ENCODE results near the gene TICRR.

TICRR gene

DNA sequence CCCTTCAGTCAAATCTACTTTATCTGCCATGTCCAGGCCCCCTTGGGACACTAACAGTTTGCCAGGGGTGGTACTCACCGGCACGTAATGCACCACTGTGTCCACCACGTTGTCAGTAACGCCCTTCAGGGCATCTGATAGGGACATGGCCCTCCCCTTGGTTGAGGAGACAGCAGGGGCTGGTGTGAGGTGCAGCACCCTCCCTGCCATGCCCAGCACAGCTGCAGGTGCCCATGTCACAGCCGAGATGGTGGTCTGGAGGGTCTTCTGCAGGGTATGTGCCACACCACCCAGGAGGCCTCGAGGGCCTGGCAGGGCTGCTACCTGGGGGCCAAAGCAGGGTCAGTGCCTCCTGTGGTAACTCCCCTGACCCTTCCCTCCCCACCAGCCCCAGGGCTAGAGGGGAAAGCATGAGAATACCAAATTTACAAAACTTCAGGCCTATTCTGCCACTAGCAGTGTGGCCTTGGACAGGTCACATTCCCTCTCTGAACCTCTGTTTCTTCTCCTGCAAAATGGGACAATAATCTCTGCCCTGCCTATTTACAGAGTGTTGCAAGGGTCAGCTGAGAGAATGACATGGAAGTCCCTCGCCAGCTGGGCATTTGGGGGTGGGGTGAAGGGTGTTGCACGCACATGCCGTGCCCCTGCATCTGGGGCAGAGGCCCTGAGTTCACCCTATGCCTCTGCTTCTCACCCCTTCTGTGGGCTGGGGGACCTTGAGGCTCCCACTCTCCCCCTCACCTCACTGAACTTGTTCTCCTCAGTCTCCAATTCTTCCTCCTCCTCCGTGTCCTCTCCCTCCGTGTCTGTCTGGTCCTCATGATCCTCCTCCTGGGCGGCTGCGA lies 91.8 kb downstream of the TICRR start:
- no peak for DNase-seq (ENCODE audit: low read depth)
- no peak overlapping the region for H3K4me3 ChIP-seq (ENCODE audit: low read length)
- TF ChIP-seq, protein P1, sequence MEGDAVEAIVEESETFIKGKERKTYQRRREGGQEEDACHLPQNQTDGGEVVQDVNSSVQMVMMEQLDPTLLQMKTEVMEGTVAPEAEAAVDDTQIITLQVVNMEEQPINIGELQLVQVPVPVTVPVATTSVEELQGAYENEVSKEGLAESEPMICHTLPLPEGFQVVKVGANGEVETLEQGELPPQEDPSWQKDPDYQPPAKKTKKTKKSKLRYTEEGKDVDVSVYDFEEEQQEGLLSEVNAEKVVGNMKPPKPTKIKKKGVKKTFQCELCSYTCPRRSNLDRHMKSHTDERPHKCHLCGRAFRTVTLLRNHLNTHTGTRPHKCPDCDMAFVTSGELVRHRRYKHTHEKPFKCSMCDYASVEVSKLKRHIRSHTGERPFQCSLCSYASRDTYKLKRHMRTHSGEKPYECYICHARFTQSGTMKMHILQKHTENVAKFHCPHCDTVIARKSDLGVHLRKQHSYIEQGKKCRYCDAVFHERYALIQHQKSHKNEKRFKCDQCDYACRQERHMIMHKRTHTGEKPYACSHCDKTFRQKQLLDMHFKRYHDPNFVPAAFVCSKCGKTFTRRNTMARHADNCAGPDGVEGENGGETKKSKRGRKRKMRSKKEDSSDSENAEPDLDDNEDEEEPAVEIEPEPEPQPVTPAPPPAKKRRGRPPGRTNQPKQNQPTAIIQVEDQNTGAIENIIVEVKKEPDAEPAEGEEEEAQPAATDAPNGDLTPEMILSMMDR (conservative IDR thresholded peaks at IDR 0.05; ENCODE audit: low read length): no peak

DNA sequence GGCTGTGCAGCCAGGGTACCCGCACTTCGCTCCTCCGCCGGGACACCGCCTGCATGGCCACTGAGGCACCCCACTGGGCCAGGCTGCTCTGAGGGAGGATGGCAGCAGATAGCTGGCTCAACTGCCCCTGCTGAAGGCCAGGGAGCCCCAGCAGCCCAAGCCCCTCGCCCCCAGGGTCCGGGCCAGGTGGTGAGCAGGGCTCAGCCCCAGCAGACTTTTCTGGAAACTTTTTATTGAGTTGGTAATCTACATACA lies 92.4 kb downstream of the TICRR start:
- DNase-seq (ENCODE audit: low read depth): no peak
- no peak overlapping the region for H3K4me3 ChIP-seq (ENCODE audit: low read length)
- TF ChIP-seq, protein P1 (conservative IDR thresholded peaks at IDR 0.05; ENCODE audit: low read length): no peak

DNA sequence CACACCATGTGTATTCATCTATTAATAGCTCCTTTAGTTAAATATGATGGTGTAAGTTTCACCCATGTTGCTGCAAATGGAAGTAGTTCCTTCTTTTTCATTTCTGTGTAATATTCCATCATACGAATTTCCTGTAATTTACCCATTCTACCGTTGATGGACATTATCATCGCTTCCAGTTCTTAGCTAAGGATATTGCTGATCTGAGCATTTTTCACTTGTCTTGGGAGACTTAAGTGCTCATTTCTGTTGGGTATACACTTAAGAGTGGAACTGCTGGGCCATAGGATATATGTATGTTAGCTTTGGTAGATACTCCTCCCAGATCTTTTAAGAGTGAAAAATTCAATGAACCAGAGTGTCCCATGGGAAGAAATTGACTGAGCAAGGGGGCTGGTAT lies 92.9 kb downstream of the TICRR start:
- TF ChIP-seq, protein P1 (conservative IDR thresholded peaks at IDR 0.05; ENCODE audit: low read length): no peak
- DNase-seq (ENCODE audit: low read depth): no peak
- no peak overlapping the region for H3K4me3 ChIP-seq (ENCODE audit: low read length)

DNA sequence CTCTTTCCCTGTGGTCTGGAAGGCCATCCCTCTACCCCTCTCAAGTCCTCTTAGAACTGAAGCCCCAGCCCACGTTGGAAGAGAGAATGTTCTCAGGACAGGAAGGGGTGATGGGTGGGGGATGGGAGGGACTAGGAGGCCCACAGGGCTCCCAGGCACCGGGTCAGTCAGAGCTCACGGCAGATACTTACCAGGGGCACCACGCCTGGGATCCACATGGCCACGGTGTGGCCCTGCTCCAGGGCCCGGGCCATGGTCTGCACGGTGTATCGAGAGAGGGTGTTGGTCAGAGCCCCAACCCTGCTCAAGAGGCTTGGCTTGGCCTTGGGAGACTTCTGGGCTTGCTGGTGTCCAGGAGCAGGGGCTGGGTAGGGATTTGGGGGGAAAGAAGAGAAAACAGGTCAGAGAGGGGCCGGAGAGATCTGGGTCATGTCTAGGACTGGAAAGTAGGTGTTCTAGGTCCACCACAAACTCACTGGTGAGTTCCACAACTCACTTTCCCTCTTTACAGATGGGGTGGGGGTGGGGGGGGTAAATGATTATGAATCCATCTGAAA lies 94.1 kb downstream of the TICRR start:
- TF ChIP-seq, protein P1 (conservative IDR thresholded peaks at IDR 0.05; ENCODE audit: low read length): no peak
- no peak overlapping the region for H3K4me3 ChIP-seq (ENCODE audit: low read length)
- no peak for DNase-seq (ENCODE audit: low read depth)

DNA sequence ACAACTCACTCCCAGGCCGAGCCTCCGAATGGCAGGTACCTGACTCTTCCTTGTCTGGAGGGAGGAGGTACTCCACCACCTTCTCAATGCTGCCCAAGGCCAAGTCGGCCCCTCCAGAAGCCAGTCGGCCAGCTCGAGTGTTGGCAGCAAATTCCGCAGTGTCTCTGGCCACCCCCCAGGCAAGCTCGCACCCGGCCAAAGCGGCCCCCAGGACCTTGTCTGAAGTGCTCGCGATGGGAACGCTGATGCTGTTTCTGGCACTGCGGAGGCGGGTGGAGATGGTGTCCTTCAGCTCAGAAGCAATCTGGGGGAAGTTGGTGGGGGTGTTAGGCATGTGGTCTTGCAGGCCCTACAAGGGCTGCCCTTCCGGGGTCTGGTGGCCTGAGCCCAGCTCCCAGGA lies 94.7 kb downstream of the TICRR start:
- H3K4me3 ChIP-seq (ENCODE audit: low read length): no peak overlapping the region
- TF ChIP-seq, protein P1 (conservative IDR thresholded peaks at IDR 0.05; ENCODE audit: low read length): no peak
- DNase-seq (ENCODE audit: low read depth): no peak

DNA sequence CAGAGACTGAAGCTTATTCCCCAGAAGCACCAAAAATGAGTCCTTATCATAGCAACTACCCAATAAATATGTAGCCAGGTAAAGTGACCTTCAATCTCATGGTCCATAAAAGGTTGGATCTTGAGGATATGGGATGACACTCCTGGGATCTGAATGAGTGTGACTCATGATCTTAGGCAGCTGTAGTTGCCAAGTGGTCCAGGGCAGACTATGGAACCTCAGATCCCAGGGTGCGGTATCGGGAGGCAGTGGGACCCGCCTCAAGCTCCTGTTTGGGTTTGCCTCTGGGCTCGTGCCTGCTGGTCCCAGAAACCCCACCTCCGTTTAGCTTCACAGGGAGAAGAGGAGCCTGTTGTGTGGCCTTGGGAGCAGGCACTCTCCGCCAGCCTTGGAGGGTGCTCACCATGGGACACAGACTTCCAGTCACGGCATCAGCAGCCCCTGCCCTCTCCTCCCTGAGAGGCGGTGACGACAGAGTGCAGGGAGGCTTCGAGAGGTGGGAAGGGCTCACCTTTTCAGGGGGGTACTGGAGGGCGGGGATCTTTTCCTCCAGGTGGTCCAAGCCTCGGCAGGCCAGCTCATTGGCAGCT lies 95.8 kb downstream of the TICRR start:
- TF ChIP-seq, protein P1 (conservative IDR thresholded peaks at IDR 0.05; ENCODE audit: low read length): no peak
- no peak overlapping the region for H3K4me3 ChIP-seq (ENCODE audit: low read length)
- no peak for DNase-seq (ENCODE audit: low read depth)

DNA sequence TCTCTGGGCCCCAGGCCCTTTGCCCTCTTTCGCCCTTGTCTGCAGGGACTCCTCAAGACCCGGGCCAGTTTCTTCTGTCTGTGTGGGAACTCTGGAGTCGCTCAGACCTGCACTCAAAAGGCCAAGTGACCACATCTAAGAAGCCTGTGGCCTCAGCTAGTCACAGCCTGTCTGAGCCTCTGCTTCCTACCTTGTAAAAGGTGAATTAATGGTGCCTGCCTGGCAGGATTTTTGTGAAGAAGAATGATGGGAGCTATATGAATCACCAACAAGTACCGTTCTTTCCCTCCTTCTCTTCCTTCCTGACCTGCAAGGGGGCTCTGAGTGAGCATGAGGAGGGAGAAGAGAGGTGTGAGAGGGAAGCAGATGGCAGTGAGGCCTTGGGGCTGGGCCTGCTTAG lies 96.4 kb downstream of the TICRR start:
- TF ChIP-seq, protein P1 (conservative IDR thresholded peaks at IDR 0.05; ENCODE audit: low read length): no peak
- DNase-seq (ENCODE audit: low read depth): no peak

More for the DNA sequence above, 96.4 kb downstream of the TICRR start:
- no peak overlapping the region for H3K4me3 ChIP-seq (ENCODE audit: low read length)

Data from AG10803 (cell line).